CD4-positive, CD25-positive, alpha-beta regulatory T cell (primary cell): Measurements from ENCODE around the gene GSG1. TPM values are rescaled to one million over a fixed set of nuclear protein-coding genes. Genes with fewer than 3 reads are reported as not detected.
A peak's percentile ranks its signal among the peaks of the same experiment; 100 is the strongest.

ENCODE experiments used
- ATAC-seq, 2 donors: fragments of 150-1000 bp; cut with Tn5 transposase; one replicate each; pipeline ENCODE4 v1.10.0; 2021; ENCODE audit warnings: low read depth in 2 of 2, moderate number of reproducible peaks in 2 of 2, moderate library complexity in 1 of 2
- DNase-seq, 3 donors: peaks; one replicate each; pipeline versions ENCODE4 v3.0.0 to v3.0.0-alpha.2; 2012 to 2022; ENCODE audit warnings: mixed read lengths in 1 of 3
- H3K27ac ChIP-seq: one replicate; pipeline ENCODE4 v1.7.0; 2013; ENCODE audit warnings: mild to moderate bottlenecking, low read length; ENCODE audit not compliant: insufficient read depth, poor library complexity, severe bottlenecking
- H3K27me3 ChIP-seq: one replicate; pipeline ENCODE4 v1.7.0; 2013; ENCODE audit warnings: low read length; ENCODE audit not compliant: control insufficient read depth, insufficient read depth
- H3K36me3 ChIP-seq: one replicate; pipeline ENCODE4 v1.7.0; 2013; ENCODE audit warnings: mild to moderate bottlenecking, low read length, moderate library complexity; ENCODE audit not compliant: control insufficient read depth, insufficient read depth
- H3K4me1 ChIP-seq: 2 replicates; pipeline ENCODE4 v1.7.0; 2013; ENCODE audit warnings: mild to moderate bottlenecking, low read length; ENCODE audit not compliant: insufficient read depth, control insufficient read depth, poor library complexity, severe bottlenecking
- H3K4me3 ChIP-seq: one replicate; pipeline ENCODE4 v1.7.0; 2013; ENCODE audit warnings: low read depth, mild to moderate bottlenecking, low read length, moderate library complexity
- H3K9me3 ChIP-seq, 2 experiments: 1 replicate in 1 of 2; 2 replicates in 1 of 2; pipeline ENCODE4 v1.7.0; 2013; ENCODE audit warnings: low read length in 2 of 2, mild to moderate bottlenecking in 1 of 2, moderate library complexity in 1 of 2; ENCODE audit not compliant: control insufficient read depth in 2 of 2
- H3K27ac Mint-ChIP-seq, 3 donors: one replicate each; pipeline ENCODE4 v1.8.0; 2020 to 2022; ENCODE audit warnings: mild to moderate bottlenecking in 3 of 3, mixed read lengths in 3 of 3, moderate library complexity in 2 of 3
- H3K27me3 Mint-ChIP-seq: one replicate; pipeline ENCODE4 v1.8.0; 2022; ENCODE audit warnings: mild to moderate bottlenecking, mixed read lengths
- H3K36me3 Mint-ChIP-seq: one replicate; pipeline ENCODE4 v1.8.0; 2020; ENCODE audit warnings: mixed read lengths
- H3K4me1 Mint-ChIP-seq, 4 donors: one replicate each; pipeline ENCODE4 v1.8.0; 2020 to 2022; ENCODE audit warnings: mixed read lengths in 4 of 4, mild to moderate bottlenecking in 1 of 4
- H3K4me3 Mint-ChIP-seq, 4 donors: one replicate each; pipeline ENCODE4 v1.8.0; 2020 to 2022; ENCODE audit warnings: mild to moderate bottlenecking in 4 of 4, mixed read lengths in 4 of 4, moderate library complexity in 3 of 4
- H3K9me3 Mint-ChIP-seq, 7 donors: one replicate each; pipeline ENCODE4 v1.8.0; 2020 to 2022; ENCODE audit warnings: mixed read lengths in 7 of 7, mild to moderate bottlenecking in 3 of 7, moderate library complexity in 2 of 7
- polyA plus RNA-seq, 4 donors: library from polyadenylated mRNA; unstranded; fragments of 300-500 nt; fragmentation: Illumina TruSeq; gene quantifications; one replicate each; pipeline ENCODE4 v1.2.3, GENCODE V29; 2021
- total RNA-seq: library from RNA; stranded (reverse); gene quantifications from one replicate; pipeline ENCODE4 v1.2.3, GENCODE V29; 2022

GSG1 gene
- total and polyA plus RNA-seq, 5 donors from 2014 or later: 0.45 TPM; not detected in 4

DNA sequence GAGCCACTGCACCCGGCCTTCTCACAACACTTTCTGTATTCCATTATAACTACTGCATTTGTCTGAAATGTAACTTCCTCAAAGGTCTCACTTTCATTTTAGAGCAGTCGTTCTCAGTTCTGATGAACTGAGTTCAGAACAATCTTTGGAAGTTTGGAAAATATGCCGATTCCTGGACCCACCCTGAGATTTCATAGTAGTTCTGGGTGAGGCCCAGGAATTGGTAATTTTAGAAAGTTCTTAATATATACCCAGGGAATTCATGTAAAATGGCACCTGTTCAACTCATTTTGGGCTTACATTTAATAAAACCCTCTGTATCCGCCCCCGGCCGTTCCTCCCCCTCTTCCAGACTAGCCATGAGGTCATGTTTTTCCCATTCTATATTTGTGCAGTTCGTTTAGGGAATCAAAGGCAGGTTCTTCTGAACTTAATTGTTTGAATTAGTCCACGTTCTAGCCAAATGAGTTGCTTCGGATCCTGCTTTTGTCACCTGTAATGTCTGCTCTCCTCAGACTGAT lies 5.9 kb downstream of the GSG1 start:
- ATAC-seq (no peak), DNase-seq (no peak)
- Mint-ChIP-seq H3K36me3 (no peaks in the 10 kb centered on the region), H3K27me3 (no peaks in the 10 kb centered on the region), H3K4me1 (peaks cover 24 to 42% (median 27%) of the 10 kb centered on the region in 4 donors), H3K9me3 (no peaks in the 10 kb centered on the region), H3K4me3 (peak overlapping the region in 3 of 4 donors; percentile 62 to 71 (median 64)), H3K27ac (peak overlapping the region in 2 of 3 donors; percentile 77 to 96)
- Histone ChIP-seq H3K4me3 (peak overlapping the region; percentile 16), H3K27ac (no peak overlapping the region), H3K36me3 (no peaks in the 10 kb centered on the region), H3K4me1 (peaks cover 30% of the 10 kb centered on the region), H3K9me3 (no peaks in the 10 kb centered on the region), H3K27me3 (no peaks in the 10 kb centered on the region)

DNA sequence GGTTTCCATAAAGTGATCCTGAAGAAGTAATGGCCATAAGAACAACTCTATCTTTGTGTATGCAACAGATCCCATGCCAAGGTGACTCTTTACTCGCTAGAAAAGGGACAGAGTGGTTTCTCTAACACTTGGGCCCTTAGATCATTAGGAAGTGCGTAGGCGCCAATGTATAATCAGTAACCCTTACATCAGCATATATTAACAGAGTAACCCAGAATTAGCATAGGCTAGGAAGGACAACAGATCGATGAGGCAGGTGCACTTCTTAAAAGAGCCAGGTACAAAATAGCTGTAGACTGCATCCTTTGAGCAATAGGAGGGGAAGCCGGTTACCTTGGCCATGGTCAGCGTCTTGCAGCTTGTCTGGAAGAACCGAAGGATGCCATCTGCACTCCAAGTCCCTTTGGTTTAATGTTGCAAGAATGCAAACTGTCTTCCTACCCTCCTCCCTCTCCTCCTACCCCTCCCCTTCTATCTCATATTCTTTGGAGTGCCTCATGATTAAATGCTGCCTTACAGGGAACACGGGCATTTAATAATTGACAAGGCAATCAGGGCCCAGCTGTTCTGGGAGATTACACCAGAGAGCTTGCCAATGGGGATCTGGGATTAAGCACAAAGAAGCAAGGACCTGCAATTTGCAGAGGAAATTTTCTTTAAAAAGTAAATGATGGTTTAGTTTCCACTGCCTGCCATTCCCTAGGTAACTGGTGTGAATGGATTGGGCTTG lies 8.0 kb downstream of the GSG1 start:
- no peak for ATAC-seq
- H3K9me3 Mint-ChIP-seq: no peaks in the 10 kb centered on the region
- H3K27me3 Mint-ChIP-seq: peaks cover 5% of the 10 kb centered on the region

DNA sequence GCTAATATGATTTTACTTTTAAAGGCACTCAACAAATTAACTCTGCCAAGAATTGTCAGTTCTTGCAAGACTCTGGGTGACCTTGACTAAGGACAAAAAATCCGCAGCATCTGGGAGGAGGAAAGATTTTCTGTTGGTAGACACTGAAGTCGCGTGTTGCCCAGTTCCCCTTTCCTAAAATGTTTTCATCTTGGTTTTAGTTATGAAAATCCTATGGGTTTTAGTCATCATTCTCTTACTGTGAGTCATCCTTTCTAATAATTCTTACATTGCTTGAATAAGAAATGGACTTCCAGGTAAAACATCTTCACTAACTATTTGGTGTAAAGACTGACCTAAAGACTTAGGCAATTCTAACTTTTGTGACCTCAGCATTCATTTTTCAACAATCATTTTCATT lies 9.1 kb downstream of the GSG1 start:
- ATAC-seq: no peak
- H3K4me1 Mint-ChIP-seq: peaks cover 6 to 18% (median 8%) of the 10 kb centered on the region in 4 donors
- no peak overlapping the region for H3K4me3 ChIP-seq
- DNase-seq: no peak
- peaks cover 5% of the 10 kb centered on the region for H3K27me3 Mint-ChIP-seq
- no peak overlapping the region for H3K27ac ChIP-seq
- no peak overlapping the region for H3K4me3 Mint-ChIP-seq
- peaks cover 12% of the 10 kb centered on the region for H3K4me1 ChIP-seq
- H3K27me3 ChIP-seq: no peaks in the 10 kb centered on the region
- H3K36me3 Mint-ChIP-seq: no peaks in the 10 kb centered on the region
- H3K36me3 ChIP-seq: no peaks in the 10 kb centered on the region
- H3K27ac Mint-ChIP-seq: no peak overlapping the region
- H3K9me3 ChIP-seq: no peaks in the 10 kb centered on the region
- H3K9me3 Mint-ChIP-seq: no peaks in the 10 kb centered on the region

More for the DNA sequence above, 8.0 kb downstream of the GSG1 start:
- Histone ChIP-seq H3K9me3 (no peaks in the 10 kb centered on the region), H3K4me3 (no peak overlapping the region), H3K4me1 (peaks cover 16% of the 10 kb centered on the region), H3K36me3 (no peaks in the 10 kb centered on the region), H3K27ac (no peak overlapping the region), H3K27me3 (no peaks in the 10 kb centered on the region)
- no peak for DNase-seq
- Mint-ChIP-seq H3K27ac (no peak overlapping the region), H3K4me3 (no peak overlapping the region), H3K4me1 (peaks cover 11 to 27% (median 14%) of the 10 kb centered on the region in 4 donors), H3K36me3 (no peaks in the 10 kb centered on the region)

DNA sequence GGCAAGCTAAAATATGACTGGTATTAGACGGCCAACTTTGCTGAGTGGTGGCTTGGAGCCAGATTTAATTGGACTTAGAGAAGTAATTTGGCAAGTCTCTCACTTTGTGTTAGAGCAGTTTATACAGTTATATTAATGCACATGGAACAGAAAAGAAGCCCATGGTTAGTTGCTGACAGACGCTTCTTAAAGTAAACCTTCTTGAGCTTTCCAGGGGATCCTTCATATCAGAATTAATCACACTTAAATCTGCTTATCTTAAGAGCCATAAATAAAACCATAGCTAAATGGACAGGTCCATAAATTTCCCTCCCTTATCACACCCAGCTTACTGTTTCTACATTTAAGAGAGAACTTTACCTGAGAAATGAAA lies 9.6 kb downstream of the GSG1 start:
- no peak for ATAC-seq
- Mint-ChIP-seq H3K4me1 (peaks cover 5 to 13% (median 7%) of the 10 kb centered on the region in 4 donors), H3K9me3 (no peaks in the 10 kb centered on the region), H3K4me3 (no peak overlapping the region), H3K27ac (peak overlapping the region in 1 of 3 donors; percentile 12), H3K36me3 (no peaks in the 10 kb centered on the region), H3K27me3 (peaks cover 5% of the 10 kb centered on the region)
- Histone ChIP-seq H3K27ac (no peak overlapping the region), H3K9me3 (no peaks in the 10 kb centered on the region), H3K27me3 (no peaks in the 10 kb centered on the region), H3K36me3 (no peaks in the 10 kb centered on the region), H3K4me1 (peaks cover 12% of the 10 kb centered on the region), H3K4me3 (no peak overlapping the region)
- no peak for DNase-seq

DNA sequence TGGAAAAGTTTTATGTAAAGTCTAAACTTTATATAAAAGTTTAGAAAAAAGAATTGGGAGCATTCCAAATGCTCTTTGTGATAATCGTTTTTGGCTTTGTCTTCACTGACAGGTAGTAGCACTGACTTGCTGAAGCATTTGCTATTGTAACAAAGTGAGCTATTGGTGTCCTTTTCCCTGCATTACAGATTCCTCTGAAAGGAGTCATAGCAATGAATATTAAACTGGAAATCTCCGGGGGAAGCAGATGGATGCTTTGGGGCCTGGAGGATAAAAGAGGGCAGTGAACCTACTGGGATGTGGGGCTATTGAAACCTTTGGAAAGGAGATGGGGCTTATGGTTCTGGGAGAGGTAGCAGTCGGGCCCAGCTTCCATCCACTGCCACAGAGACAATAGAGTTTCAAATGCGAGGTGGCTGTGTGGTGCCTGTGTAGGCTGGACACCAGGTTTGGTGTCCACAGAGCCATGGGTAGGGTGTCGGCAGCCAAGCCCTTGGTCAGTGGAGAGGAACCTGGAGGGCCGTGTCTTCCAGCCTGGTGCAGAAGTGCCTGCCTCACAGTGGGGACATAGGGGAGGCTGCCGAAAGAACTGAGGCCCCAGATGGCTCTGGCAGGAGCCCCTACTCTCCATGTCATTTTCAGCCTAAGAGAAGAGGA lies 10.1 kb downstream of the GSG1 start:
- Mint-ChIP-seq H3K27me3 (peaks cover 5% of the 10 kb centered on the region), H3K36me3 (no peaks in the 10 kb centered on the region), H3K27ac (peak overlapping the region in 1 of 3 donors; percentile 12)

DNA sequence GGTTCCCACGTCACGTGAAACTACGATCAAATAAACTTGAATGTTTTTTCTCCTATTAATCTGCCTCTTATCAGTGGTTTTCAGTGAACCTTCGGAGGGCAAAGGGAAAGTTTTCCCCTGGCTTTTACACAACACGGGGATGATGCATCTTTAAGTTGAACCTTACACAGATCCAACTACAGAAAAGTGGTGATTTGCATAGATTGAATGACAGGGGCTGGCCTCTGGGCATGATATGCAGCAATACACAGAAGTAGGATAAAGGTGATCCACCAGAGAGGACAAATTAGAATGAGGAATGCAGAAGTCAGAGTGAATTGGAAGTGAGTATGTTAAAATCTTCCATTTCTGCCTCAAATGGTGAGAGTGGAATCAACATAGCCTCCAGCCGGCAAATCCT lies 11.6 kb downstream of the GSG1 start:
- Histone ChIP-seq H3K27me3 (no peaks in the 10 kb centered on the region), H3K4me1 (no peaks in the 10 kb centered on the region), H3K4me3 (no peak overlapping the region), H3K27ac (no peak overlapping the region), H3K9me3 (no peaks in the 10 kb centered on the region), H3K36me3 (no peaks in the 10 kb centered on the region)
- peaks cover 5% of the 10 kb centered on the region for H3K27me3 Mint-ChIP-seq
- H3K36me3 Mint-ChIP-seq: no peaks in the 10 kb centered on the region
- H3K4me1 Mint-ChIP-seq: no peaks in the 10 kb centered on the region
- no peak overlapping the region for H3K4me3 Mint-ChIP-seq
- no peak for ATAC-seq
- DNase-seq: no peak
- no peak overlapping the region for H3K27ac Mint-ChIP-seq
- H3K9me3 Mint-ChIP-seq: no peaks in the 10 kb centered on the region

More for the DNA sequence above, 10.1 kb downstream of the GSG1 start:
- Histone ChIP-seq H3K9me3 (no peaks in the 10 kb centered on the region), H3K27me3 (no peaks in the 10 kb centered on the region), H3K27ac (no peak overlapping the region), H3K4me3 (no peak overlapping the region), H3K4me1 (peaks cover 9% of the 10 kb centered on the region), H3K36me3 (no peaks in the 10 kb centered on the region)
- ATAC-seq (no peak), DNase-seq (no peak)
- Mint-ChIP-seq H3K9me3 (no peaks in the 10 kb centered on the region), H3K4me3 (no peak overlapping the region), H3K4me1 (peaks cover 5 to 7% (median 6%) of the 10 kb centered on the region in 4 donors)

DNA sequence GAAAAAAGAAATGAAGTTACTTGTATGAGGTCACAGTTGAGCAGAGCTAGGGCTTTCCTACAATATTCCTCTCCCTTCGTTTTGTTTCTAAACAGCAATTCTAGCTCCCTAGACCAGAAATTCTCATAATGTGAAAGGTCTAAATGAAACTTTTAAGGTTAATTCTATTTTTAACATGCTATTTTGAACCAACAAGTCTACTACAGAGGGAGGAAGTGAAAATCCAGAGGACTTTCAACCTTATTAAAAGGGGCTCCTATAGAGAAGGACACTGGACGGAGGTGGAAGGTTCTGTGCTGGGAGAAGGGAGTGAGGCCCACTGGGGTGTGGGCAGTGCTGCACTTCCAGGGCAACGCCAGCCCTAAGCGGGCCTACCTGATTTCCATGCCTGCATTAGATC lies 13.4 kb downstream of the GSG1 start:
- ATAC-seq: no peak
- H3K36me3 Mint-ChIP-seq: peaks cover 9% of the 10 kb centered on the region

More for the DNA sequence above, 13.4 kb downstream of the GSG1 start:
- H3K27me3 Mint-ChIP-seq: peaks cover 5% of the 10 kb centered on the region
- H3K4me1 ChIP-seq: no peaks in the 10 kb centered on the region
- peak overlapping the region in 1 of 3 donors; percentile 56 for H3K27ac Mint-ChIP-seq
- no peak overlapping the region for H3K4me3 ChIP-seq
- no peaks in the 10 kb centered on the region for H3K36me3 ChIP-seq
- no peak overlapping the region for H3K27ac ChIP-seq
- no peaks in the 10 kb centered on the region for H3K4me1 Mint-ChIP-seq
- no peaks in the 10 kb centered on the region for H3K9me3 Mint-ChIP-seq
- H3K4me3 Mint-ChIP-seq: no peak overlapping the region
- no peak for DNase-seq
- no peaks in the 10 kb centered on the region for H3K27me3 ChIP-seq
- H3K9me3 ChIP-seq: no peaks in the 10 kb centered on the region
